Activated naive CD4-positive, alpha-beta T cell treated with anti-CD3 and anti-CD28 coated beads, Interleukin-2, amount 50 U/mL, for 72 hours (primary cell): ENCODE results near the gene OR4K13. TPM values are rescaled to one million over a fixed set of nuclear protein-coding genes. Genes with fewer than 3 reads are reported as not detected.

Experiments
- ATAC-seq, 2 donors: fragments of 150-1000 bp; cut with Tn5 transposase; 2 replicates each; pipeline ENCODE4 v1.10.0; 2021; ENCODE audit warnings: mild to moderate bottlenecking in 2 of 2, moderate library complexity in 2 of 2
- DNase-seq, 2 donors: peaks; one replicate each; pipeline ENCODE4 v3.0.0; 2021 to 2022; ENCODE audit warnings: low spot score in 2 of 2
- H3K27ac Mint-ChIP-seq, 2 donors: one replicate each; pipeline ENCODE4 v1.8.0; 2022; ENCODE audit warnings: mild to moderate bottlenecking in 2 of 2, mixed read lengths in 2 of 2
- H3K36me3 Mint-ChIP-seq, 2 donors: one replicate each; pipeline ENCODE4 v1.8.0; 2022; ENCODE audit warnings: mixed read lengths in 2 of 2
- H3K9me3 Mint-ChIP-seq, 2 donors: one replicate each; pipeline ENCODE4 v1.8.0; 2022; ENCODE audit warnings: mixed read lengths in 2 of 2
- total RNA-seq, 2 donors: library from RNA; stranded (reverse); gene quantifications; one replicate each; pipeline ENCODE4 v1.2.3, GENCODE V29; 2022

OR4K13 gene
- not detected for total RNA-seq

- H3K27ac Mint-ChIP-seq = no peak within 1 kb of the TSS
- DNase-seq (no peak), ATAC-seq (no peak)
- H3K36me3 Mint-ChIP-seq = peaks cover 0 to 6% of the 10 kb centered on the region in 2 donors
- H3K9me3 Mint-ChIP-seq = no peaks in the 10 kb centered on the region
Observed at GRCh38 chr14:20035938-20036337, at the start of gene OR4K13. OR4K13 (minus strand) TSS chr14:20036038; CDS start chr14:20034758, 1,280 bp downstream.

GRCh38 chr14:20059745-20060144 is 23.9 kb upstream of the OR4K13 start, which contains the start of gene OR4L1:
OR4L1 (plus strand) TSS chr14:20060045; CDS start chr14:20060045, 0 bp downstream.
- Mint-ChIP-seq H3K36me3 (peaks cover 0 to 6% of the 10 kb centered on the region in 2 donors), H3K27ac (no peak within 1 kb of the TSS), H3K9me3 (peaks cover 0 to 6% of the 10 kb centered on the region in 2 donors)
- ATAC-seq (no peak), DNase-seq (no peak)

- Mint-ChIP-seq H3K36me3 (no peaks in the 10 kb centered on the region), H3K9me3 (no peaks in the 10 kb centered on the region), H3K27ac (no peak overlapping the region)
- no peak for ATAC-seq
- DNase-seq = no peak
Observed at GRCh38 chr14:20048202-20048601, 12.4 kb upstream of the OR4K13 start.

- ATAC-seq (no peak), DNase-seq (no peak)
- Mint-ChIP-seq H3K9me3 (peaks cover 5% of the 10 kb centered on the region in 2 donors), H3K36me3 (peaks cover 0 to 13% of the 10 kb centered on the region in 2 donors), H3K27ac (no peak overlapping the region)
Observed at GRCh38 chr14:20044243-20044642, 8.4 kb upstream of the OR4K13 start.

GRCh38 chr14:20035449-20035848 is 389 bp downstream of the OR4K13 start:
- H3K9me3 Mint-ChIP-seq = no peaks in the 10 kb centered on the region
- no peak overlapping the region for H3K27ac Mint-ChIP-seq
- DNase-seq = no peak
- peak in 1 of 2 donors; percentile 73 for ATAC-seq
- peaks cover 0 to 4% of the 10 kb centered on the region in 2 donors for H3K36me3 Mint-ChIP-seq

- no peaks in the 10 kb centered on the region for H3K36me3 Mint-ChIP-seq
- DNase-seq (no peak), ATAC-seq (no peak)
- H3K27ac Mint-ChIP-seq = no peak overlapping the region
- no peaks in the 10 kb centered on the region for H3K9me3 Mint-ChIP-seq
Observed at GRCh38 chr14:20031058-20031457, 4.8 kb downstream of the OR4K13 start.

GRCh38 chr14:20019257-20019865 is 16.5 kb downstream of the OR4K13 start, which contains the start of gene OR4K14:
OR4K14 (minus strand) TSS chr14:20019307; CDS start chr14:20015193, 4,114 bp downstream.
- Mint-ChIP-seq H3K27ac (no peak within 1 kb of the TSS), H3K9me3 (peaks cover under 1% of the 10 kb centered on the region in 2 donors), H3K36me3 (peaks cover 0 to 6% of the 10 kb centered on the region in 2 donors)
- no peak for DNase-seq
- no peak for ATAC-seq

GRCh38 chr14:20008156-20008555 is 27.7 kb downstream of the OR4K13 start:
- DNase-seq = no peak
- peaks cover 7 to 10% of the 10 kb centered on the region in 2 donors for H3K9me3 Mint-ChIP-seq
- ATAC-seq = no peak
- H3K27ac Mint-ChIP-seq = no peak overlapping the region
- H3K36me3 Mint-ChIP-seq = no peaks in the 10 kb centered on the region

- Mint-ChIP-seq H3K36me3 (no peaks in the 10 kb centered on the region), H3K27ac (no peak overlapping the region), H3K9me3 (peaks cover 0 to 9% of the 10 kb centered on the region in 2 donors)
- ATAC-seq (no peak), DNase-seq (no peak)
Observed at GRCh38 chr14:20002319-20002718, 33.5 kb downstream of the OR4K13 start.

GRCh38 chr14:20001863-20002262 is 34.0 kb downstream of the OR4K13 start, which contains the start of gene OR4Q2:
OR4Q2 (plus strand) TSS chr14:20002163.
- no peak for ATAC-seq

GRCh38 chr14:19993438-19993837 is 42.4 kb downstream of the OR4K13 start:
- Mint-ChIP-seq H3K9me3 (peaks cover 7 to 15% of the 10 kb centered on the region in 2 donors), H3K36me3 (peaks cover 11 to 13% of the 10 kb centered on the region in 2 donors), H3K27ac (no peak overlapping the region)
- ATAC-seq (no peak), DNase-seq (no peak)

More at GRCh38 chr14:20001863-20002262, 34.0 kb downstream of the OR4K13 start, which contains the start of gene OR4Q2:
- DNase-seq = no peak
- Mint-ChIP-seq H3K27ac (no peak within 1 kb of the TSS), H3K36me3 (no peaks in the 10 kb centered on the region), H3K9me3 (peaks cover 0 to 9% of the 10 kb centered on the region in 2 donors)

Other genes with a start within 250 kb of the OR4K13 start
- gene OR4N2, start 232.3 kb downstream of the OR4K13 start, total RNA-seq = not detected
- gene OR4K2, start 160.9 kb downstream of the OR4K13 start, total RNA-seq = not detected
- not detected for gene OR4K5, start 115.4 kb downstream of the OR4K13 start, total RNA-seq
- gene OR4K1, start 105.1 kb downstream of the OR4K13 start, total RNA-seq = not detected
- not detected for gene OR4K15, start 60.4 kb downstream of the OR4K13 start, total RNA-seq
- gene OR4Q2, start 33.9 kb downstream of the OR4K13 start, total RNA-seq = not detected
- gene OR4K14, start 16.7 kb downstream of the OR4K13 start, total RNA-seq = not detected
- not detected for gene OR4L1, start 24.0 kb upstream of the OR4K13 start, total RNA-seq
- gene OR4K17, start 74.7 kb upstream of the OR4K13 start, total RNA-seq = not detected
- not detected for gene OR4N5, start 102.8 kb upstream of the OR4K13 start, total RNA-seq
- gene OR11G2, start 154.9 kb upstream of the OR4K13 start, total RNA-seq = not detected
- not detected for gene OR11H6, start 187.7 kb upstream of the OR4K13 start, total RNA-seq
- not detected for gene OR11H7, start 192.9 kb upstream of the OR4K13 start, total RNA-seq
- gene OR11H4, start 203.2 kb upstream of the OR4K13 start, total RNA-seq = not detected